Breast epithelium (tissue), 3 donors: Measurements from ENCODE around the gene AGO3.

Source experiments
- POLR2A ChIP-seq: fragments of 450-650 bp; IDR thresholded peaks from one replicate; pipeline ENCODE4 v1.6.1; 2016; ENCODE audit warnings: antibody characterized with exemption, mild to moderate bottlenecking, moderate library complexity
- TF ChIP-seq, protein P1 (sequence below), 3 donors: fragments of 450-650 bp; IDR thresholded peaks; one replicate each; pipeline ENCODE4 v1.5.1; 2016 to 2017; ENCODE audit warnings: antibody characterized with exemption in 3 of 3, mild to moderate bottlenecking in 3 of 3, moderate library complexity in 3 of 3

GRCh38 chr1:36087233-36088123 is 156.6 kb downstream of the AGO3 start:
- TF ChIP-seq, protein P1, sequence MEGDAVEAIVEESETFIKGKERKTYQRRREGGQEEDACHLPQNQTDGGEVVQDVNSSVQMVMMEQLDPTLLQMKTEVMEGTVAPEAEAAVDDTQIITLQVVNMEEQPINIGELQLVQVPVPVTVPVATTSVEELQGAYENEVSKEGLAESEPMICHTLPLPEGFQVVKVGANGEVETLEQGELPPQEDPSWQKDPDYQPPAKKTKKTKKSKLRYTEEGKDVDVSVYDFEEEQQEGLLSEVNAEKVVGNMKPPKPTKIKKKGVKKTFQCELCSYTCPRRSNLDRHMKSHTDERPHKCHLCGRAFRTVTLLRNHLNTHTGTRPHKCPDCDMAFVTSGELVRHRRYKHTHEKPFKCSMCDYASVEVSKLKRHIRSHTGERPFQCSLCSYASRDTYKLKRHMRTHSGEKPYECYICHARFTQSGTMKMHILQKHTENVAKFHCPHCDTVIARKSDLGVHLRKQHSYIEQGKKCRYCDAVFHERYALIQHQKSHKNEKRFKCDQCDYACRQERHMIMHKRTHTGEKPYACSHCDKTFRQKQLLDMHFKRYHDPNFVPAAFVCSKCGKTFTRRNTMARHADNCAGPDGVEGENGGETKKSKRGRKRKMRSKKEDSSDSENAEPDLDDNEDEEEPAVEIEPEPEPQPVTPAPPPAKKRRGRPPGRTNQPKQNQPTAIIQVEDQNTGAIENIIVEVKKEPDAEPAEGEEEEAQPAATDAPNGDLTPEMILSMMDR (IDR thresholded peaks at IDR 0.05): no peak
- no peak for TF ChIP-seq POLR2A
